NCI-H748 (cell line): ENCODE measurements around the gene NDUFAF7.
"Not testable (repeated sequence)": the region's sequence is repeated elsewhere in the genome, so short reads cannot be mapped to it uniquely, and the experiment has no call there.

ENCODE experiments used
- DNase-seq: peaks from one replicate; lab custom pipeline; 2025; ENCODE audit not compliant: unreplicated experiment; lab: John Stamatoyannopoulos, UW

NDUFAF7 gene

GRCh38 chr2:37276291-37276690 lies 44.8 kb downstream of the NDUFAF7 start:
- no peak for DNase-seq

- no peak for DNase-seq
Measured at GRCh38 chr2:37281916-37282315, 50.5 kb downstream of the NDUFAF7 start.

- no peak for DNase-seq
Measured at GRCh38 chr2:37282746-37283145, 51.3 kb downstream of the NDUFAF7 start.

GRCh38 chr2:37283207-37283606 lies 51.7 kb downstream of the NDUFAF7 start:
- no peak for DNase-seq

GRCh38 chr2:37284381-37284780 lies 52.9 kb downstream of the NDUFAF7 start:
- DNase-seq = no peak

- DNase-seq = peak; percentile 17
Measured at GRCh38 chr2:37287966-37288365, 56.5 kb downstream of the NDUFAF7 start.

GRCh38 chr2:37291680-37292079 lies 60.2 kb downstream of the NDUFAF7 start:
- DNase-seq = no peak

- DNase-seq = not testable (repeated sequence)
Measured at GRCh38 chr2:37294858-37295257, 63.4 kb downstream of the NDUFAF7 start.

- no peak for DNase-seq
Measured at GRCh38 chr2:37295469-37296073, 64.1 kb downstream of the NDUFAF7 start.

- no peak for DNase-seq
Measured at GRCh38 chr2:37297632-37298031, 66.2 kb downstream of the NDUFAF7 start.
